Astrocyte (in vitro differentiated cells and primary cell): Measurements from ENCODE around the gene SLITRK6. TPM values are rescaled to one million over a fixed set of nuclear protein-coding genes. Genes with fewer than 3 reads are reported as not detected.
A peak's percentile ranks its signal among the peaks of the same experiment; 100 is the strongest.

Source experiments
- DNase-seq: peaks from one replicate; pipeline ENCODE4 v3.0.0-alpha.2; 2010; ENCODE audit warnings: low read depth
- FAIRE-seq: peaks from 2 replicates; lab custom pipeline; 2011; peaks lifted over from hg19 to GRCh38; lab: Jason Lieb, UNC
- H2AFZ ChIP-seq: 2 replicates; pipeline ENCODE4 v1.6.0; 2012; ENCODE audit warnings: low read depth, low read length, inconsistent platforms
- H3K27ac ChIP-seq: 2 replicates; pipeline ENCODE4 v1.5.1; 2011; ENCODE audit warnings: low read depth, low read length, inconsistent platforms
- H3K27me3 ChIP-seq: 2 replicates; pipeline ENCODE4 v1.6.0; 2011; ENCODE audit warnings: low read length, inconsistent platforms; ENCODE audit not compliant: insufficient read depth
- H3K36me3 ChIP-seq: 2 replicates; pipeline ENCODE4 v1.5.1; 2011; ENCODE audit warnings: low read length, inconsistent platforms; ENCODE audit not compliant: insufficient read depth
- H3K4me1 ChIP-seq: 2 replicates; pipeline ENCODE4 v1.5.1; 2011; ENCODE audit warnings: low read length, inconsistent platforms; ENCODE audit not compliant: insufficient read depth
- H3K4me2 ChIP-seq: 2 replicates; pipeline ENCODE4 v1.6.0; 2012; ENCODE audit warnings: low read length, inconsistent platforms
- H3K4me3 ChIP-seq: 2 replicates; pipeline ENCODE4 v1.5.1; 2011; ENCODE audit warnings: low read depth, mild to moderate bottlenecking, low read length, inconsistent platforms; ENCODE audit not compliant: insufficient read depth
- H3K79me2 ChIP-seq: 2 replicates; pipeline ENCODE4 v1.6.0; 2012; ENCODE audit warnings: mild to moderate bottlenecking, low read length, inconsistent platforms; ENCODE audit not compliant: insufficient read depth
- H3K9ac ChIP-seq: 2 replicates; pipeline ENCODE4 v1.6.0; 2012; ENCODE audit warnings: mild to moderate bottlenecking, low read length, inconsistent platforms
- H3K9me3 ChIP-seq: 2 replicates; pipeline ENCODE4 v1.5.1; 2012; ENCODE audit warnings: low read depth, mild to moderate bottlenecking, low read length, inconsistent platforms; ENCODE audit not compliant: insufficient read depth
- H4K20me1 ChIP-seq: 2 replicates; pipeline ENCODE4 v1.6.0; 2012; ENCODE audit warnings: low read length, inconsistent platforms; ENCODE audit not compliant: insufficient read depth
- H3K27ac Mint-ChIP-seq: one replicate; pipeline ENCODE4 v1.8.0; 2021; ENCODE audit warnings: mild to moderate bottlenecking, mixed read lengths; ENCODE audit not compliant: unreplicated experiment
- H3K27me3 Mint-ChIP-seq: one replicate; pipeline ENCODE4 v1.8.0; 2021; ENCODE audit warnings: low read depth, mixed read lengths; ENCODE audit not compliant: unreplicated experiment
- H3K36me3 Mint-ChIP-seq: one replicate; pipeline ENCODE4 v1.8.0; 2021; ENCODE audit warnings: low read depth, mixed read lengths; ENCODE audit not compliant: unreplicated experiment
- H3K4me1 Mint-ChIP-seq: one replicate; pipeline ENCODE4 v1.8.0; 2021; ENCODE audit warnings: low read depth, mixed read lengths; ENCODE audit not compliant: unreplicated experiment
- H3K4me3 Mint-ChIP-seq: one replicate; pipeline ENCODE4 v1.8.0; 2021; ENCODE audit warnings: mild to moderate bottlenecking, moderate library complexity, mixed read lengths; ENCODE audit not compliant: unreplicated experiment
- H3K9me3 Mint-ChIP-seq: one replicate; pipeline ENCODE4 v1.8.0; 2021; ENCODE audit warnings: mild to moderate bottlenecking, mixed read lengths; ENCODE audit not compliant: unreplicated experiment
- EZH2 ChIP-seq: IDR thresholded peaks from 2 replicates; pipeline ENCODE4 v1.6.1; 2012; ENCODE audit warnings: mild to moderate bottlenecking, low read length, inconsistent platforms; ENCODE audit not compliant: insufficient read depth
- total RNA-seq: library from RNA; stranded (reverse); gene quantifications from 2 replicates; pipeline ENCODE4 v1.2.1, GENCODE V29; 2021
- TF ChIP-seq, protein P1 (sequence below): IDR thresholded peaks from 2 replicates; pipeline ENCODE4 v1.5.1; 2011; ENCODE audit warnings: low read depth, mild to moderate bottlenecking, inconsistent platforms, low read length, moderate library complexity; ENCODE audit not compliant: insufficient read depth

The SLITRK6 gene
- total RNA-seq, 1 donor from 2014 or later: 5.9 TPM

DNA sequence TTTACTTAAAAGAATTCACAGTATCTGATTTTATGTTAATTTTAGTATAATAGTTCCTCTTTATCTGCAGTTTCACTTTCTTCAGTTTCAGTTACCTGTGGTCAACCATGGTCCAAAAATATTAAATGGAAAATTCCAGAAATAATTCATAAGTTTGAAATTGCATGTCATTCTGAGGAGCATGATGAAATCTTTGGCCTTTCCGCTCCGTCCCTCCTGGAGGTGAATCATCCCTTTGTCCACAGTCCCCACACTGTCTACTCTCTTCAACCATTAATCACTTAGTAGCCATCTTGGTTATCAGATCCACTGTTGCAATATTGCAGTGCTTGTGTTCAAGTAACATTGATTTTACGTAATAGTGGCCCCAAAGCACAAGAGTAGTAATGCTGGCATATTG, 26.9 kb downstream of the SLITRK6 start:
- Histone ChIP-seq H3K9me3 (no peaks in the 10 kb centered on the region), H3K4me3 (no peak overlapping the region), H4K20me1 (no peaks in the 10 kb centered on the region), H3K79me2 (no peaks in the 10 kb centered on the region), H2AFZ (no peak overlapping the region), H3K27ac (no peak overlapping the region), H3K27me3 (no peaks in the 10 kb centered on the region), H3K9ac (no peak overlapping the region), H3K36me3 (no peaks in the 10 kb centered on the region), H3K4me1 (no peaks in the 10 kb centered on the region), H3K4me2 (no peak overlapping the region)
- Mint-ChIP-seq H3K27me3 (no peaks in the 10 kb centered on the region), H3K36me3 (no peaks in the 10 kb centered on the region), H3K4me3 (no peak overlapping the region), H3K27ac (peak overlapping the region; percentile 62), H3K9me3 (no peaks in the 10 kb centered on the region), H3K4me1 (no peaks in the 10 kb centered on the region)
- FAIRE-seq: no peak
- DNase-seq: peak; percentile 33
- TF ChIP-seq, protein P1, sequence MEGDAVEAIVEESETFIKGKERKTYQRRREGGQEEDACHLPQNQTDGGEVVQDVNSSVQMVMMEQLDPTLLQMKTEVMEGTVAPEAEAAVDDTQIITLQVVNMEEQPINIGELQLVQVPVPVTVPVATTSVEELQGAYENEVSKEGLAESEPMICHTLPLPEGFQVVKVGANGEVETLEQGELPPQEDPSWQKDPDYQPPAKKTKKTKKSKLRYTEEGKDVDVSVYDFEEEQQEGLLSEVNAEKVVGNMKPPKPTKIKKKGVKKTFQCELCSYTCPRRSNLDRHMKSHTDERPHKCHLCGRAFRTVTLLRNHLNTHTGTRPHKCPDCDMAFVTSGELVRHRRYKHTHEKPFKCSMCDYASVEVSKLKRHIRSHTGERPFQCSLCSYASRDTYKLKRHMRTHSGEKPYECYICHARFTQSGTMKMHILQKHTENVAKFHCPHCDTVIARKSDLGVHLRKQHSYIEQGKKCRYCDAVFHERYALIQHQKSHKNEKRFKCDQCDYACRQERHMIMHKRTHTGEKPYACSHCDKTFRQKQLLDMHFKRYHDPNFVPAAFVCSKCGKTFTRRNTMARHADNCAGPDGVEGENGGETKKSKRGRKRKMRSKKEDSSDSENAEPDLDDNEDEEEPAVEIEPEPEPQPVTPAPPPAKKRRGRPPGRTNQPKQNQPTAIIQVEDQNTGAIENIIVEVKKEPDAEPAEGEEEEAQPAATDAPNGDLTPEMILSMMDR: no peak
- no peak for TF ChIP-seq EZH2

DNA sequence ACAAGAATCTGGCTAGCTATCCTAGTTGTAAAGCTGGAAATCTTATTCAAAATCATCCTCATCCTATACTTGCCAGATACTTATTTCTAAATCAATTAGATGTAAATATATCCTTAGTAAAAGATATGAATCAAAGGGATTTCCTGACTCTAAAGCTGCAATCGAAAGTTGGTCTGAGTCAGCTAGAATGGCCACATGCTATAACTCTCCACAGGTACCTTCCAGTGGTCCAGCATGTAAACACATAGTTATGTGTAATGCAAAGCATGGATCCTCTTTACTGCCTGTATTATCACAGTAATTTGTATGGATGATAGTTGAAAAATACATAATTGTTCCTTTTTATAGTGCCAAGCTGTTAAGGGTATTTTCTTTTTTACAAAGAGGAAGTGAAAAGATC, 27.4 kb downstream of the SLITRK6 start:
- no peaks in the 10 kb centered on the region for H3K36me3 Mint-ChIP-seq
- H3K4me2 ChIP-seq: no peak overlapping the region
- no peak overlapping the region for H3K27ac ChIP-seq
- no peaks in the 10 kb centered on the region for H3K79me2 ChIP-seq
- DNase-seq (no peak), FAIRE-seq (no peak)
- H3K9me3 ChIP-seq: no peaks in the 10 kb centered on the region
- no peaks in the 10 kb centered on the region for H3K27me3 Mint-ChIP-seq
- H3K4me3 ChIP-seq: no peak overlapping the region
- H3K9ac ChIP-seq: no peak overlapping the region
- no peaks in the 10 kb centered on the region for H3K4me1 Mint-ChIP-seq
- H3K27me3 ChIP-seq: no peaks in the 10 kb centered on the region
- H3K9me3 Mint-ChIP-seq: no peaks in the 10 kb centered on the region
- TF ChIP-seq, protein P1: no peak
- TF ChIP-seq EZH2: no peak
- H3K4me1 ChIP-seq: no peaks in the 10 kb centered on the region
- H3K36me3 ChIP-seq: no peaks in the 10 kb centered on the region
- H3K27ac Mint-ChIP-seq: peak overlapping the region; percentile 67
- no peak overlapping the region for H2AFZ ChIP-seq
- no peak overlapping the region for H3K4me3 Mint-ChIP-seq
- no peaks in the 10 kb centered on the region for H4K20me1 ChIP-seq

DNA sequence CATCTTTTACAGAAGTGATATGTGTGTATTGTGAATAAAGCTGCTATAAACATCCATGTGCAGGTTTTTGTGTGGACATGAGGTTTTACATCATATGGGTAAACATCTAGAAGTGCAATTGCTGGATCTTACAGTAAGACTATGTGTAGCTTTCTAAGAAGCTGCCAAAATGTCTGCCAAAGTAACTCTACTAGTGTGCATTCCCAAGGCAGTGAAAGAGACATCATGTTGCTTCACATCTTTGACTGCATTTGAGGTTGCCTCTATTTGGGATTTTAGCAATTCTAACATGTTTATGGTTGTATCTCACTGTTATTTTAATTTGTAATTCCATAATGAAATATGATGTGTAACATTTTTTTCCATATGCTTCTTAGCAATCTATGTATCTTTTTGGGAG, 30.3 kb downstream of the SLITRK6 start:
- no peaks in the 10 kb centered on the region for H3K79me2 ChIP-seq
- no peak overlapping the region for H3K4me3 ChIP-seq

More for the DNA sequence above, 30.3 kb downstream of the SLITRK6 start:
- no peaks in the 10 kb centered on the region for H3K27me3 ChIP-seq
- Mint-ChIP-seq H3K36me3 (no peaks in the 10 kb centered on the region), H3K27ac (no peak overlapping the region), H3K27me3 (no peaks in the 10 kb centered on the region), H3K4me3 (no peak overlapping the region), H3K9me3 (no peaks in the 10 kb centered on the region), H3K4me1 (no peaks in the 10 kb centered on the region)
- no peak overlapping the region for H2AFZ ChIP-seq
- no peaks in the 10 kb centered on the region for H3K36me3 ChIP-seq
- no peaks in the 10 kb centered on the region for H3K4me1 ChIP-seq
- FAIRE-seq: no peak
- H3K9me3 ChIP-seq: no peaks in the 10 kb centered on the region
- H3K27ac ChIP-seq: no peak overlapping the region
- no peak overlapping the region for H3K4me2 ChIP-seq
- no peaks in the 10 kb centered on the region for H4K20me1 ChIP-seq
- H3K9ac ChIP-seq: no peak overlapping the region
- TF ChIP-seq, protein P1: no peak
- no peak for TF ChIP-seq EZH2
- no peak for DNase-seq
